RCC 7860 (cell line): Measurements from ENCODE around the gene OLFML3.
A peak's percentile ranks its signal among the peaks of the same experiment; 100 is the strongest.
"Not testable (repeated sequence)": the region's sequence is repeated elsewhere in the genome, so short reads cannot be mapped to it uniquely, and the experiment has no call there.

ENCODE experiments used
- DNase-seq: peaks from one replicate; pipeline ENCODE4 v3.0.0-alpha.2; 2015; ENCODE audit warnings: low spot score
- FAIRE-seq: peaks from 2 replicates; lab custom pipeline; 2012; peaks lifted over from hg19 to GRCh38; lab: Jason Lieb, UNC

Gene OLFML3

GRCh38 chr1:113948151-113948550, 31.1 kb upstream of the OLFML3 start:
- not testable (repeated sequence) for DNase-seq, FAIRE-seq

- FAIRE-seq (no peak), DNase-seq (no peak)
Observed at GRCh38 chr1:113949007-113949406, 30.3 kb upstream of the OLFML3 start.

GRCh38 chr1:113950908-113951307, 28.4 kb upstream of the OLFML3 start:
- FAIRE-seq (no peak), DNase-seq (no peak)

- DNase-seq (no peak), FAIRE-seq (no peak)
Observed at GRCh38 chr1:113951719-113952118, 27.6 kb upstream of the OLFML3 start.

GRCh38 chr1:113957984-113958383, 21.3 kb upstream of the OLFML3 start:
- DNase-seq = no peak
- no peak for FAIRE-seq

GRCh38 chr1:113958691-113959090, 20.6 kb upstream of the OLFML3 start:
- DNase-seq = no peak
- no peak for FAIRE-seq

GRCh38 chr1:113963281-113963906, 15.9 kb upstream of the OLFML3 start:
- DNase-seq (no peak), FAIRE-seq (no peak)

GRCh38 chr1:113965703-113966412, 13.4 kb upstream of the OLFML3 start:
- no peak for FAIRE-seq

GRCh38 chr1:113972954-113973353, 6.3 kb upstream of the OLFML3 start:
- FAIRE-seq = no peak

More at GRCh38 chr1:113965703-113966412, 13.4 kb upstream of the OLFML3 start:
- no peak for DNase-seq

GRCh38 chr1:113975211-113975895, 3.9 kb upstream of the OLFML3 start:
- no peak for FAIRE-seq
- DNase-seq = no peak

More at GRCh38 chr1:113972954-113973353, 6.3 kb upstream of the OLFML3 start:
- DNase-seq = no peak

- FAIRE-seq (no peak), DNase-seq (no peak)
Observed at GRCh38 chr1:113976609-113977278, 2.5 kb upstream of the OLFML3 start.

- DNase-seq (no peak), FAIRE-seq (no peak)
Observed at GRCh38 chr1:113977906-113978305, 1.4 kb upstream of the OLFML3 start.

- DNase-seq (no peak), FAIRE-seq (no peak)
Observed at GRCh38 chr1:113980110-113980509, 836 bp downstream of the OLFML3 start.

- peak; percentile 45 for DNase-seq
- FAIRE-seq = no peak
Observed at GRCh38 chr1:113981962-113982931, 3.0 kb downstream of the OLFML3 start.

GRCh38 chr1:113982949-113983348, 3.7 kb downstream of the OLFML3 start:
- DNase-seq (no peak), FAIRE-seq (no peak)

GRCh38 chr1:113983391-113983790, 4.1 kb downstream of the OLFML3 start:
- DNase-seq = no peak

GRCh38 chr1:113983826-113984225, 4.6 kb downstream of the OLFML3 start:
- FAIRE-seq (no peak), DNase-seq (no peak)

More at GRCh38 chr1:113983391-113983790, 4.1 kb downstream of the OLFML3 start:
- no peak for FAIRE-seq

- FAIRE-seq (no peak), DNase-seq (no peak)
Observed at GRCh38 chr1:113984710-113985109, 5.4 kb downstream of the OLFML3 start.

GRCh38 chr1:113986802-113987201, 7.5 kb downstream of the OLFML3 start:
- no peak for DNase-seq
- FAIRE-seq = no peak

GRCh38 chr1:113987259-113987658, 8.0 kb downstream of the OLFML3 start:
- FAIRE-seq = no peak
- no peak for DNase-seq
